Measurements from ENCODE around the gene ADGRF4. TPM values are rescaled to one million over a fixed set of nuclear protein-coding genes. Genes with fewer than 3 reads are reported as not detected.

Gene ADGRF4
- total and polyA plus RNA-seq, 11 donors = 0.06 to 0.60 (median 0.25) TPM; not detected in 6

GRCh38 chr6:47733879-47734558, 35.6 kb downstream of the ADGRF4 start:
- ATAC-seq (peak in 1 of 4 donors; percentile 39), DNase-seq (no peak)
- Histone ChIP-seq H3K9me3 (no peaks in the 10 kb centered on the region), H3K27me3 (no peaks in the 10 kb centered on the region), H3K4me1 (peaks cover 0 to 15% (median 2%) of the 10 kb centered on the region in 12 donors), H3K4me3 (no peak overlapping the region), H3K27ac (no peak overlapping the region), H3K36me3 (no peaks in the 10 kb centered on the region)
- 35 to 43% (median 38%) methylated on average over 2 of the region's 2 CpGs for WGBS, 4 donors
- intact Hi-C loops (cut with DNase I) = loop anchor here (1.0 to 5.0 kb wide), 7 partner anchors 101 to 322 kb away; no protein-coding TSS in a partner anchor
- TF ChIP-seq, protein P1, sequence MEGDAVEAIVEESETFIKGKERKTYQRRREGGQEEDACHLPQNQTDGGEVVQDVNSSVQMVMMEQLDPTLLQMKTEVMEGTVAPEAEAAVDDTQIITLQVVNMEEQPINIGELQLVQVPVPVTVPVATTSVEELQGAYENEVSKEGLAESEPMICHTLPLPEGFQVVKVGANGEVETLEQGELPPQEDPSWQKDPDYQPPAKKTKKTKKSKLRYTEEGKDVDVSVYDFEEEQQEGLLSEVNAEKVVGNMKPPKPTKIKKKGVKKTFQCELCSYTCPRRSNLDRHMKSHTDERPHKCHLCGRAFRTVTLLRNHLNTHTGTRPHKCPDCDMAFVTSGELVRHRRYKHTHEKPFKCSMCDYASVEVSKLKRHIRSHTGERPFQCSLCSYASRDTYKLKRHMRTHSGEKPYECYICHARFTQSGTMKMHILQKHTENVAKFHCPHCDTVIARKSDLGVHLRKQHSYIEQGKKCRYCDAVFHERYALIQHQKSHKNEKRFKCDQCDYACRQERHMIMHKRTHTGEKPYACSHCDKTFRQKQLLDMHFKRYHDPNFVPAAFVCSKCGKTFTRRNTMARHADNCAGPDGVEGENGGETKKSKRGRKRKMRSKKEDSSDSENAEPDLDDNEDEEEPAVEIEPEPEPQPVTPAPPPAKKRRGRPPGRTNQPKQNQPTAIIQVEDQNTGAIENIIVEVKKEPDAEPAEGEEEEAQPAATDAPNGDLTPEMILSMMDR (IDR thresholded peaks at IDR 0.05) = peak; percentile 28 to 61 (median 44)
- TF ChIP-seq POLR2A (IDR thresholded peaks at IDR 0.05) = no peak

DNA sequence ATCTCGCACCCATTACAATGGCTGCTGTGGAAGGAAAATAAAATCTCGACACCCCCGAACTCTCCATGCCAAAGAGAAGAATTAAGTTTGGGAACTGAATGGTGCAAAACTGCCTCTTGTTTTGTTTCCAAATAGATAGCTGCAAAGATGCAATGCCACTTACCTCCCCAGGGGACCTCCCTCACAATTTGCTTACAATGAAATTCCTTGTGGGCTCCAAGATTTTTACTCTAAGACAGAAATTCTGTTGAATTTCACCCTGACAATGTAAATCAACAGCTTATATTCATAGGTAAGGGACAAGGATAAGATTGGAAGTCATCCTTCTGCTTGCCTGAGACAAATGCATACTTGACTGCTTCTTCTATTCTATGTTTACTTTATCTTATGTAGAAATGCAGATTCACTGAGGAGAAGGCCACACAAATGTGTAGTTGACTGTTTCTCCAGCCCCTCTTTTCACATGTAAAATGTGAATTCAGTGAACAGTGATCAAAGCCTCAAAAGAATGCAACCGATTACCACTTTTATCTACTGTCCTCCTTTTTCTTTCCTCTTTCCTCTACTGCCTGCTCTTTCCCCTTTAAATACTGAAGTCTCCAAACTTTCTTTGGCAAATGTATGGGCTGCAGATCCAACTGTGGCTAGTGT, 36.6 kb downstream of the ADGRF4 start:
- TF ChIP-seq, protein P1 (IDR thresholded peaks at IDR 0.05) = no peak
- no peak for TF ChIP-seq POLR2A (IDR thresholded peaks at IDR 0.05)
- Histone ChIP-seq H3K36me3 (no peaks in the 10 kb centered on the region), H3K9me3 (no peaks in the 10 kb centered on the region), H3K27me3 (no peaks in the 10 kb centered on the region), H3K4me1 (peaks cover 0 to 9% (median 2%) of the 10 kb centered on the region in 12 donors), H3K27ac (no peak overlapping the region), H3K4me3 (no peak overlapping the region)
- no peak for ATAC-seq
- DNase-seq = no peak
- intact Hi-C loops (cut with DNase I) = loop anchor here in 9 of 10 donors (1.0 to 5.0 kb wide), 6 partner anchors 102 to 323 kb away; no protein-coding TSS in a partner anchor
- 66 to 76% (median 74%) methylated on average over 4 of the region's 4 CpGs for WGBS, 4 donors

GRCh38 chr6:47736083-47736700, 37.8 kb downstream of the ADGRF4 start:
- WGBS, 4 donors = 73 to 77% (median 75%) methylated on average over 7 of the region's 7 CpGs

More at GRCh38 chr6:47736083-47736700, 37.8 kb downstream of the ADGRF4 start:
- intact Hi-C loops (cut with DNase I) = loop anchor here in 1 of 10 donors (2.0 kb wide), 1 partner anchor 101 kb away; no protein-coding TSS in a partner anchor
- H3K4me1 ChIP-seq = peaks cover 0 to 10% (median 3%) of the 10 kb centered on the region in 12 donors
- no peak overlapping the region for H3K4me3 ChIP-seq
- ATAC-seq = no peak
- no peaks in the 10 kb centered on the region for H3K27me3 ChIP-seq
- DNase-seq = no peak
- no peaks in the 10 kb centered on the region for H3K9me3 ChIP-seq
- TF ChIP-seq, protein P1 (IDR thresholded peaks at IDR 0.05) = no peak
- TF ChIP-seq POLR2A (IDR thresholded peaks at IDR 0.05) = no peak
- H3K27ac ChIP-seq = no peak overlapping the region
- no peaks in the 10 kb centered on the region for H3K36me3 ChIP-seq
